Measurements from ENCODE around the gene EED.

DNA sequence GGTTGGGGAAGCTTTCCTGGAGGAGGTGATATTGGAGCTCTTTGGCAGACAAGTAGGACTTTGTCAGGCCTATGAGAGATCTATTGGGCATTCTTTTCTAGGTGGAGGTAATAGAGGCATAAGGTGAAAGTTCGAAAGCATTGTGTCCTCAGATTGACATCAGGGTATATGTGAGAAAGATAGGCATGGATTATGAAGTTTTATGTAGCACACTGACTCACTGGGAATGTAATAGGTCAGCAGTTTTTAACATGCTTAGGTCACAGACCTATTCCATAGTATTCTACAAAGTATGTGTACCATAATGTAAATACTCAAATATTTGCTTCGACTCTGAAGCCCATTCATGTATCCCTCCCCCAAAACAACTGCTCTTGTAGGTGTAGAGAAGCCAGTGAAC lies 69.2 kb downstream of the EED start:
- TF ChIP-seq RAD21 (IDR thresholded peaks at IDR 0.05; ENCODE audit: low read depth) (no peak), EP300 (IDR thresholded peaks at IDR 0.05; ENCODE audit: borderline replicate concordance) (no peak), USF1 (IDR thresholded peaks at IDR 0.05) (no peak), CREB1 (IDR thresholded peaks at IDR 0.05; ENCODE audit: low read depth) (no peak), TAF1 (IDR thresholded peaks at IDR 0.05; ENCODE audit: low read depth) (no peak), FOXM1 (IDR thresholded peaks at IDR 0.05; ENCODE audit: borderline replicate concordance, low read depth) (no peak), TCF12 (IDR thresholded peaks at IDR 0.05; ENCODE audit: low read depth) (no peak), YY1 (IDR thresholded peaks at IDR 0.05; ENCODE audit: low read depth) (no peak)
